Right lobe of liver (tissue), 4 donors: Measurements from ENCODE around the gene GALNTL6.

Source experiments
- CTCF ChIP-seq, 4 donors: fragments of 200-600 bp in 3 of 4; fragments of 450-650 bp in 1 of 4; IDR thresholded peaks; one replicate each; pipeline versions ENCODE4 v1.5.1 to v1.8.0; 2016 to 2022; ENCODE audit warnings: antibody characterized with exemption in 4 of 4, mild to moderate bottlenecking in 2 of 4
- POLR2A ChIP-seq: fragments of 450-650 bp; IDR thresholded peaks from one replicate; pipeline ENCODE4 v1.6.1; 2017; ENCODE audit warnings: antibody characterized with exemption, mild to moderate bottlenecking
- donor health status: DM: no; HTN: no; CAD: no.
- donor health status: DM: no; HTN: no; CAD: no.
- donor health status: DM: no; HTN: yes; CAD: no.

- TF ChIP-seq CTCF (IDR thresholded peaks at IDR 0.05) (no peak), POLR2A (no peak)
These were observed 965.4 kb downstream of the GALNTL6 start for GRCh38 chr4:172778583-172778982.
